Gastroesophageal sphincter (tissue), 3 donors: ENCODE measurements around the gene OR2T35.

ENCODE experiments used
- CTCF ChIP-seq, 4 experiments: fragments of 200-600 bp in 2 of 4; fragments of 450-650 bp in 2 of 4; sonication (generic) in 1 of 4; IDR thresholded peaks; one replicate each; pipeline ENCODE4 v1.5.1; 2017 to 2019; ENCODE audit warnings: antibody characterized with exemption in 4 of 4, mild to moderate bottlenecking in 2 of 4, moderate library complexity in 2 of 4
- EP300 ChIP-seq: sonication (generic); formaldehyde crosslinking; IDR thresholded peaks from one replicate; pipeline ENCODE4 v1.6.1; 2017; ENCODE audit warnings: antibody characterized with exemption, mild to moderate bottlenecking
- POLR2AphosphoS5 ChIP-seq: sonication (generic); formaldehyde crosslinking; IDR thresholded peaks from one replicate; pipeline ENCODE4 v1.6.1; 2017; ENCODE audit warnings: antibody characterized with exemption

DNA sequence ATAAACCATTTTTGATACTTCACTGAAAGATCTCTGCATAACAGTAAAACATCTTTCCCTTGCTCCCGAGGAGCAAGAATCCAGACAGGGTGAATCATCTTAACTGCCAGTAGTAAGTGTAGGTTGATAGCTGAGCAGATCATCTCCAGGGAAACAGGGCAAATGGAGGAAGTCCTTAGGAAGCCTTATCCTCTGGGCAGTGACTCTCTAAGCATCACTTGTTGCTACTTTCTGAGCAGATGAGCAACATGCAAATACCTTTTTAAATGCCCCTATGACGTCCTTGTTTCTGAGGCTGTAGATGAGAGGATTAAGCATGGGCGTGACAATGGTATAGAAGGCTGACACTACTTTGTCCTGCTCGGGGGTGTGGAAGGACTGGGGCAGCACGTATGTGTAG, 19.1 kb downstream of the OR2T35 start:
- no peak for TF ChIP-seq EP300
- no peak for TF ChIP-seq CTCF (IDR thresholded peaks at IDR 0.05)
- no peak for TF ChIP-seq POLR2AphosphoS5
